Anterior cingulate cortex (tissue), 58 donors: Measurements from ENCODE around the gene VPS41.

Experiments used
- DNase-seq, 58 donors: peaks; one replicate each; lab custom pipeline; 2025; lab: John Stamatoyannopoulos, UW

The VPS41 gene

GRCh38 chr7:38744746-38745145 lies 164.2 kb downstream of the VPS41 start:
- DNase-seq: peak in 1 of 58 donors; percentile 47

GRCh38 chr7:38743899-38744298 lies 165.1 kb downstream of the VPS41 start:
- DNase-seq: no peak

- DNase-seq: no peak
Measured at GRCh38 chr7:38740041-38740440, 168.9 kb downstream of the VPS41 start.

- no peak for DNase-seq
Measured at GRCh38 chr7:38736138-38736537, 172.9 kb downstream of the VPS41 start.

DNA sequence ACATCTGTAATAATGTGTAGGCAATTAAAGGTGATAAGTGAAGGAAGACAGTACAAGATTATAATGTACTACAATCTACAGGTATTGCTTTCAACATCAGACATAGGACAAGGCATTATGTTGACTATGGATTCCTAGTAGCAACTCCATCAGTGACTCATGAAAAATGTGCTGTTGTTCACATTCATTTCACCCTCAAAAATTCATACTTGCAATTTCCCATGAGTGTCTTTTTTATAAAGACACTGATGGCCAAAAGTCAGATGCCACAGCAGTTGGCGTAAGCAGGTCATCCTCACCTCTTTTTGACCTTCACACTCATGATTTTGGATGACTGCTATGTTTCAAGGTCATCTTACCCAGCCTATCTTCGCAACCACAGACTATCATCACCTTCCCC lies 177.8 kb downstream of the VPS41 start:
- no peak for DNase-seq

GRCh38 chr7:38728145-38728544 lies 180.8 kb downstream of the VPS41 start:
- no peak for DNase-seq

- DNase-seq: no peak
Measured at GRCh38 chr7:38727184-38727940, 181.6 kb downstream of the VPS41 start.

- DNase-seq: no peak
Measured at GRCh38 chr7:38723327-38723726, 185.7 kb downstream of the VPS41 start.

DNA sequence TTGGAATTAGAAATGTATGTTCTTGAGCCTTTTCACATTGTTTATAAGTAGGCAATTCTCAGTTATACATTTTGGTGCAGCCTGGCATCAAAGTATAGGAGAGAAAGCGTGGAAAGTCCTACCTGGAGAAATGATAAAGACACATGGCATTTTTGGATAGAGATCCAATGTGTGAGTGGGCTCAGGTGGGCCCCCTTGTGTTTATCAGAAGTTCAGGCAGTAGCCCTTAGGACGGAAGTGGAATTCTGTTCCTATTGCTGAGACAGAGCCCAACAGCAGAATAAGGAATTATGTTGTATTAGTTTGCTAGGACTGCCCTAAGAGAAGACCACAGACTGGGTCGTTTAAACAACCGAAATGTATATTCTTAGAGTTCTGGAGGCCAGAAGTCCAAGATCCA lies 192.6 kb downstream of the VPS41 start:
- DNase-seq: no peak

- DNase-seq: peak in 3 of 58 donors; percentile 2 to 30 (median 21)
Measured at GRCh38 chr7:38709123-38709522, 199.9 kb downstream of the VPS41 start.

DNA sequence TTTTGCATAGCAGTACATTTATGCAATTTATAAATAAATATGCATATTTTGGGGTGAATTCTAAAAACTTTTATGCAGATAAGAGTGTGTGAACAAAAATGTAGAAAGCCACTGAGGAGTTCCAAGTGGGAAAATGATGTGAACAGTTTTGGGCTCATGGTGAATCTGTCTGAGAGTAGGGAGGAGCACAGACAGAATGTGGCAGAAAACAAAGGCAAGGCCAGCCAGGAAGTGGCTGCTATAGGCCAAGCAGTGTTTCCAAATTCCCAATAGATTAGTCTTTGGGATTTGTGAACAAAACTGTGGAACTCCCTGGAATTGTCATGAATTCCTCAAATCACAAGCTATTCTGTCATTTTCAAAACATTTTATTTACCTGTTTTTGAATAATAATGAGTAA lies 204.2 kb downstream of the VPS41 start:
- no peak for DNase-seq

- DNase-seq: no peak
Measured at GRCh38 chr7:38704041-38704547, 204.9 kb downstream of the VPS41 start.

DNA sequence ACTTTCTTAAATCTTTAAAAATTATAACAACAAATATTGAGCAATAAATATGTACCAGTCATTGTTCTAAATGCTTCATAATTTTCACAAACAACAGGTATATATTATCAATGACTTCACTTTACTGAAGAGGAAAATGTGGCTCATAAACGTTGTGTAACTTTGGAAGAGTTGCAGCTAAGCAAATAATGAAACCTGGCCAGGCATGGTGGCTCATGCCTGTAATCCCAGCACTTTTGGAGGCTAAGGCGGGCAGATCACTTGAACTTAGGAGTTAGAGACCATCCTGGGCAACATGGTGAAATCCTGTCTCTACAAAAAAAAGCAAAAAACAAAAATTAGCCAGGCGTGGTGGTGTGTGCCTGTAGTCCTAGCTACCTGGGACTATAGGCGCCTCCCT lies 205.9 kb downstream of the VPS41 start:
- DNase-seq: no peak

DNA sequence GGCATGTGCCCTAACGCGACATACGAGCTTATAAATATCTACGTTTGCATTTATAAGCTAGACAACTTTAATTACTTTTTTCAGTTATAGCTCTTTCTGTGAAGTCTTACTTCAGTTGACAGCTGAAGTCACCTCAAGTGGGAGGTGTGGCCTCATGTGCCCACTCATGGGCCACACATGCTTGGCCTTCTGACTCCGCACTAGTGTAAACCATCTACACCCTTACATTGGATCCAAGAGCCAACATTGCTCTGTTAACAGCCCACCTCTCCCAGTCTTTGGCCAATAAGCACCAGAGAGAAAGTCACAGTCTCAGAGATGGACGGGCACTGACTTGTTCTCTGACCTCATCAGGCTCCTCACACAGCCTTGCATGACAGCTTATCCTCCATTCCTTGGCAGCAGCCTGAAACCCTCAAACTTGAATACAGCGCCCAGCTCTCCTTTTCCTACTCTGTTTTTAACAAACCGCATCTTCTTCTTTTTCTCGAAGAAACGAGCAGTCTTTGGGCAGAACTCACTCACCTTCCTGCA lies 206.9 kb downstream of the VPS41 start:
- no peak for DNase-seq

GRCh38 chr7:38700116-38700515 lies 208.9 kb downstream of the VPS41 start:
- DNase-seq: no peak

DNA sequence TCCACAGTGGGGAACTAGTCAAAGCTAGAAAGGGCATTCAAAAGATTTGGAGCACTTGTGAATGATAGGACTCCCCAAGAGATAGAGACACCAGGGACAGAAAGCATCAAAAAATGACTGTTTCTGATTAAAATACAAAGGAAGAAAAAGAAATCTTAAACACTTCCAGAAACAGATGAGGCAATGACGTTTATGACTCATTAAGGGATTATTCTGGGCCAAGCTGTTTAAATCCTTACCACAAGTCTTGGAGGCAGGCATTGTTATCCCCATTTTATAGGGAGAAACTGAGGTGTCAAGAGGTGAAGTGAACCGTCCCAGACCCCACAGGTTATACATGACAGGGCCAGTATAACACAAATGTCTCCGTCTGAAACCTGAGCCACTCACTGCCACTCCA lies 209.5 kb downstream of the VPS41 start:
- DNase-seq: no peak

- no peak for DNase-seq
Measured at GRCh38 chr7:38694326-38694725, 214.7 kb downstream of the VPS41 start.

- DNase-seq: no peak
Measured at GRCh38 chr7:38686888-38687287, 222.1 kb downstream of the VPS41 start.

GRCh38 chr7:38685851-38686250 lies 223.1 kb downstream of the VPS41 start:
- DNase-seq: no peak

DNA sequence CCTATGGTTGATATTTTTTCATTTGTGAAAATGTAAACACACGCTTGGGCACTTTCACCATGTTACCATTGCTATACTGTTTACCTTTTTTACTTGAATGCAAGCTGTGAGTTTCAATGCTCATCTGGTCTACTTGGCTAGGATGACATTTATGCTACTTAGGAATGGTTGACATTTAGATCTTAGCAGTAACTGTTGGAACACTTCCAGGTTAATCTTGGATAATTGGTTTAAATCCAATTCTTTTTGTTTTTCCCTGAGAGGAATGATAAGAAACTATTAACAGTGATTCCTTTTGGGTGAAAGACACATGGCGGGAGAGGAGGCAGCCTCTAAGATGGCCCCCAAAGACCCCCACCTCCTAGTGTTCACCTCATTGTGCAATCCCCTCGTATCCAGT lies 226.4 kb downstream of the VPS41 start:
- no peak for DNase-seq

DNA sequence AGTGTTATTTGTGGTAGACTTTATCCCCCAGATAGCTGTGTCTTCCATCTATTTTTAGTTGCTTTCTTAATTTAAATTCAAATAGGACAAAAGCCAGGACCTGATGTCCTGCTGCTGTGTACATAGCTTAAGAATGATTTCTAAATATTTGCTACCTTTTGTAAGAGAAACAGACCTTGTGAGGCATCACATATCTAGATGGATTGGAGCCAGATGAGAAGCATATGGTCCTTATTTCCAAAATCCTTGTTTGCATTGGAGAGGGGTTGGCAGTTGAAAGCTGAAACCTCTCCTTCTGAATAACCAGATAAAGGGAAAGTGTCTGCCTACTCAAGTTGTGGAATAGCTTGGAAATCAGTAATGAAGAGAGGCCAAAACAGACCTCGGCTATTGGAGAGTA lies 227.1 kb downstream of the VPS41 start:
- no peak for DNase-seq

DNA sequence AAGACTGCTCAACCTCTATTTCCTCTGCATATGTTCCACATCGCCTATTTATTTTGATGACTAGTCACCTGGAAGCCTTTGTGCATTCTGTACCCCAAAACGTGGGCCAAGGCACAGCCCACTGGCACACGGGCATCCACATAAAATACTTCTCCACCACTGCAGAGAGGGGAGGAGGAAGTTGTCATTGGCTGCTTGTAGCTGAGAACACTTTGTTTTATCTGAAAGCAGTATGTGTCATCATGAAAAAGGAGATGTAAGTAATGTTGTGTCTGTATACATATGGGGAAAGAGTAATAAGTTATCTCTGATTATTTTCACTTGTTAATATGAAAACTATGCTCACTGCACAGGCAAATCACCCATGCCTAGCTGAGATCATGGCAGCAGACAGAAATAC lies 229.6 kb downstream of the VPS41 start:
- DNase-seq: no peak
